Activated gamma-delta T cell treated with Interleukin-2 at 50 U/mL for 16 hours (primary cell): Measurements from ENCODE around the gene PTTG1IP2.

Source experiments
- DNase-seq: peaks from one replicate; pipeline ENCODE4 v3.0.0-alpha.2; 2020

PTTG1IP2 gene

DNA sequence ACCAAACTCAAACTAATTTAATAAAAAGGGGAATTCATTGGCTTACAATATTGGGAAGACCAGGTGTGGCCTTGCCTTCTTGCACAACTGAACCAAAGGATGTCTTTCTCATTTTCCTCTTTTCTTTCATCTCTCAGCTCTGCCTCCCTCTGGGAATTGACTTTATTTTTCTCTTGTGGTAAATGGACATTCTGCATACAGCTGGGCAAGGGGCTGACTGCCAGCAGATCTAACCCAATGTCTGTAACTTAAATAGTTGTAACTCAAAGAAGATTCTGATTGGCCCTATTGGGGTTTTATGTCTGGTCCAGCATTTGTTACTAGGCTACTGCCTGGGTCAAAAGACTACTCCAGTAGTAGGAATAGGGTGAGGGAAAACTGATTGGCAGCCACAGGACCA lies 15.3 kb downstream of the PTTG1IP2 start:
- no peak for DNase-seq

GRCh38 chr7:90485734-90486316 lies 16.4 kb downstream of the PTTG1IP2 start:
- DNase-seq, result no peak

DNA sequence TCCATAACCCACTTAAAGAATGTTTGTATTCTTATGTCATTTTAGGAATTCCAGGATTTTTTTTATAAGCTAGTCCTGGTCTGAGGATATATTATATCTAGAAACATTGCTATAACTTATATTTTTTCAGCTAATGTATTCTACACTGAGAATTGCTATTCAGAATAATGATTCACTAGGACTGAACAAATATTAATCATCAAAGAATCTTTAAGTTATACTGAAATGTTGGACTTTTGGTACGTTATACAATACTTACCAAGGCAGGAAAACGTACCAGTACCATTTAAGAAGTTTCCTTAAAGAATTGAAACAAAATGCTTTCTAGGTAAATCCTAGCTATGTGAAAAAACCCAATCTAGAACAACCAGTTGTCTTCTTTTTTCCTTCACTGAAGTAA lies 18.4 kb downstream of the PTTG1IP2 start:
- DNase-seq, result no peak

DNA sequence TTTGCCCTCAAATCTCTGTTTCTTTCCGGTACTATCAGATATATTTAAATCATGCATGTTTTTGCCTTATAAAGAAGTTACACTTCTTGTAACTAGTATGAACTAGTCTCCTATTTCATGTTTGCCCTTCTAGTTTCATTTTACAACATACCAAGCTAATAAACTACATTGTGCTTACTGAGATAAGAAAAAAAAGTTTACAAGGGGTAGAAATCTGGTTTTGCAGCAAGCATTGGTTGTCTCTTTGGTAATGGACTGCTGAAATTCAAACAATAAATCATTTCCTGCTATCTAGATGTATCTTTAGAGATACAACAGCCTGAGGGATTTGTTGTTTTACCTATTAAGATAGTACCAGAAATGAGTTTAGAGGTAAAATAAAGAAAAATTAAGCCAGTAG lies 18.8 kb downstream of the PTTG1IP2 start:
- no peak for DNase-seq

DNA sequence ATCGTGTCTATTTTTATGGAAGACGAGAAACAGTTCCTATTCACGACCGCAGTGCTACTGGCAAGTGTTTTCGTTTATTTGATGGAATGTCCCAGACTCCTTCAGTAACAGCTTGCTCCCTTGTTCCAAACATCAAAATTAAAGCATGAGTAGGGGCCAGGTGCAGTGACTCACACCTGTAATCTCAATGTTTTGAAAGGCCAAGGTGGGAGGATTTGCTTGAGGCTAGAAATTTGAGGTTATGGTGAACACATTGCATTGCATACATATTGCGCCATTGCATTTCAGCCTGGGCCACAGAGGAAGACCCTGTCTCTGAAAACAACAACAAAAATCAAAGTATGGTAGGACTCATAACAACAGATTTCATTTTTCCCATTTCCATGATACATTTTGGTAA lies 22.8 kb downstream of the PTTG1IP2 start:
- DNase-seq, result no peak

DNA sequence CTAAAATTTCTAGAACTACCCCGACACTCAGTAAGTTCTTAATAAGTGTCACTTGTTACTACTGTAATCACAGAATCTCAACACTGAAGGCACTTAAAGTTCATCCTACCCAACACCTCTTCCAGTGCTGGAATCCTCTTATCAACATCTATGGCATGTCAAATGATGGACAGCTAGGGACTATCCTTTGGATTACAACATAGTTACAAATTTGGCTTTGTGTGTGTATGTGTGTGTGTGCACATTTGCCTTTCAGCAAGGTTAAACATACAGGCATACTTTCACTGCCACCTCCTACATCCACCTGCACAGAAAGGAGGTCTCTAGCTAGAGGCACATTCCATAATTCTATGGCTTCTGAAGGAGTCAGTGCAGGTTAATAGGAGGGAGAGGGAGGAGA lies 25.8 kb downstream of the PTTG1IP2 start:
- DNase-seq, result no peak

DNA sequence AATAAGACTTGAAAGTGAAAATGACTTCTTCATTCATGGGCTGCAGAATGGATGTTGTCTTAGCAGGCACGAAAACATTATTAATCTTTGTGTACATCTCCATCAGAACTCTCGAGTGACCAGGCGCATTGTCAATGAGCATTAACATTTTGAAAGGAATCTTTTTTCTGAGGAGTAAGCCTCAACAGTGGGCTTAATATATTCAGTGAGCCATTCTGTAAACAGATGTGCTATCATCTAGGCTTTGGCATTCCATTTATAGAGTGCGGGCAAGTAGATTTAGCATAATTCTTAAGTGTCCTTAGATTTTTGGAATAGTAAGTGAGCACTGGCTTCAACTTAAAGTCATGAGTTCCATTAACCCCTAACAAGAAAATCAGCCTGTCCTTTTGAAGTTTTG lies 33.1 kb downstream of the PTTG1IP2 start:
- DNase-seq, result no peak

DNA sequence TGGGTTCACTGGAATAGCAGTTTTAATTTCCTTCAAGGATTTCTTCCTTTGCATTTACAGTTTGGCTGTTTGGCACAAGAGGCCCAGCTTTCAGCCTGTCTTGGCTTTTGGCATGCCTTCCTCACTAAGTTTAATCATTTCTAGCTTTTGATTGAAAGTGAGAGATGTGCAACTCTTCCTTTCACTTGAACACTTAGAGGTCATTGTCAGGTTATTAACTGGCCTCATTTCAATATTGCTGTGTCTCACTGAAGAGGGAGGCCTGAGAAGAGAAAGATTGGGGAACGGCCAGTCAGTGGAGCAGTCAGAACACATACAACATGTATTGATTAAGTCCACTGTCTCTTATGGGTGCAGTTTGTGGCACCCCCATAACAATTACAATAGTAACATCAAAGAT lies 33.9 kb downstream of the PTTG1IP2 start:
- no peak for DNase-seq

- DNase-seq, result no peak
Measured at GRCh38 chr7:90507692-90508091, 38.3 kb downstream of the PTTG1IP2 start.

DNA sequence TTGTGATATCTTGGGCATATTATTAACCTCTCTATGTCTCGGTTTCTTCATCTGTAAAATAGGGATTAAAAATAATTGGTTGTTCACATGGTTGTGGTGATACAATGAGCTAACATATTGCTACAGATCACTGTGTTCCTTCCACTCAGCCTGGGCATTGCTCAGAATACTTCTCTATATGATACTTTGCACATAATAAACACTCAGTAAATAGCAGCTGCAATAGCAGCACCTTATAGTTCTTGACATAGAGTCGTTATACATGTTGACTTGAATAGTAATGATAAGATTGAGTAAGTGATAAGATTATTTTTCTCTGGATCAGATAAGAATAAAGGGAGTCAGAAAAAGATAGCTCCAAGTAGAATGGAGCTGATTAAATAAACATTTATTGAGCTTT lies 42.3 kb downstream of the PTTG1IP2 start:
- no peak for DNase-seq

DNA sequence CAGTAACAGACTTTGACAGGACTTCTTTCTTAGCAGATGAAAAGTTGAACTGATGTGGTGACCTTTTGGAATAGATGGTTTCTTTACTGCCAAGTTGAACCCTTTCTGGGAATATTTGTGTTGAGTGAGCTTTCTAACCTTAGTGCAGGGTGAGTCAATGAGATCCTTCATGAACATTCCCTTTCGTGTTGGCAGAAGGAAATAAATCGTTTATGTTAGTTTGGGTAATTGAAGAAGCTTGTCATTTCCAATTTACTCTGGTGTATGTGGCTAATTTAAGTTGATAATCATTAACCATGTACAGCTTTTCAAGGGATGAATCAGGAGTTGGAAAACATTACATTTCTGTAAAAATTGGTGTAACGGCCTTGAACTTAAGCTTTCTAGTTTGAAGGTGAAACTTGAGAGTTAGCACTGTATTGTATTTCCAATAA lies 43.4 kb downstream of the PTTG1IP2 start:
- DNase-seq, result no peak

DNA sequence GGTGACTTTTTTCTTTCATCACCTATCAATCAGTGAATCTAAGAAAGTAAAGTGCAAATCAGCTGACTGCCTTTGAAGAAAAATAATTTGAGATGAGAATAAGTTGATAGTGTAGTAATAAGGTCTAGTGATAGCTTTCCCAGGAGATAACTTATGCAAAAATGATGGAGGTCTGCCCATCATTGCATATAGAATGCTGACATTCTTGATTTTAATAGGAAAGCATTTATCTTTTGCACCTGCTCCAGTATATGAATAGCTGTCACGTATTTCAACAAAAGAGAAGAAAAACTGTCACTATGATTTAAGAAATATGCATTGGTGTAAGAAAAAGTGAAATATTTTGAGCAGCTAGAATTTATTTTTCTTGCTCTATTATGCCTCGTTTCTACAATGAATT lies 46.8 kb downstream of the PTTG1IP2 start:
- no peak for DNase-seq

DNA sequence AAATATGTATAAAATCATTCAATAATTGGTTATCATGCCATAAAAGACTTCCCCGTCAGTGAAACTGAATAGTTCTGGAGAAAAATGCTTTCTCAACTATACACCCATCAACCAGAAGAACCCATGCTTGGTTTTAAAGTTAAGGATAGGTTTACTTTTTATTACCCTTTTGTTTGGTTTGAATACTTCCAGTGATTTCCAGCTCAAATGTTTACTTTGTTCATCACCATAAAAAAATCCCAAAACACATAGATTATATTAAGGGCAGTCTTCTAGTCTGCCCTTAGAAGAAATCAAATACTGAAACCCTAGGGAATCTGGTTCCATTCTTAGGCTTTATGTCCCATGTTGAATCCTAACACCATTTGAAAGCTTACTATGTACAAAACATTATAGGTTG lies 49.2 kb downstream of the PTTG1IP2 start:
- DNase-seq, result no peak

DNA sequence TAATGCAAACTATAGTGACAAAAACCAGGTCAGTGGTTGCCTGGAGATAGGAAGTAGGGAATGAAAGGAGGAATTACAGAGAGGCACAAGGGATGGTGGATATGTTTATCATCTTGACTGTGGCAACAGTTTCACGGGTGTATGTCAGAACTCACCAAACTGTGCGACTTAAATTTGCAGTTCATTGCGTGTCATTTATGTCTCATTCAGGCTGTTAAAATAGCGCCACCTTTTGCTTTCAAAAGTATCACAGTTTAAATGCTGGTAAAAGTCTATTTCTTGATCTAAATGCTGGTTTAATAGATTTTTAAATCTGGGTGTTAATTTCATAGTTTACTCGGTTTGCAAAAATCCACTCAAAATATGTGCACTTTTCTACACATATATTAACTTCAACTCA lies 51.0 kb downstream of the PTTG1IP2 start:
- no peak for DNase-seq

DNA sequence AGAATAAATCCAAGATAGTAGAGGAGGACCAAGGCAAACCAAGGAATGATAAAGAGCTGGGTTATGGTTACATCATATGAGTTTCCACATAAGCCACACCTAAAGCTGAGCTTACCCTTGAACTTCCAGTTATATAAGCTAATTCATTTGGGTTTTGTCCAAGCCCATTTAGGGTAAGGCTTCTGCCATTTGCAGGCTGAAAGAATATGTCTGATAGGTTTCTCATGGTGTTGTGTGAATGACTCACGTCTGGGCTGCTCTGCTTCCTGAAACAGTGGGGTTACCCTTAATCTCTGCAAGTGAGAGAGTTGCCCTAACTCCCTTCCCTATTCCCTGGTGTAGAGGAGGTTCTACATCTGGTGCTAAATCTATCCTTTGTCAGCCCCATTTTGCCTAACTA lies 60.8 kb downstream of the PTTG1IP2 start:
- no peak for DNase-seq

DNA sequence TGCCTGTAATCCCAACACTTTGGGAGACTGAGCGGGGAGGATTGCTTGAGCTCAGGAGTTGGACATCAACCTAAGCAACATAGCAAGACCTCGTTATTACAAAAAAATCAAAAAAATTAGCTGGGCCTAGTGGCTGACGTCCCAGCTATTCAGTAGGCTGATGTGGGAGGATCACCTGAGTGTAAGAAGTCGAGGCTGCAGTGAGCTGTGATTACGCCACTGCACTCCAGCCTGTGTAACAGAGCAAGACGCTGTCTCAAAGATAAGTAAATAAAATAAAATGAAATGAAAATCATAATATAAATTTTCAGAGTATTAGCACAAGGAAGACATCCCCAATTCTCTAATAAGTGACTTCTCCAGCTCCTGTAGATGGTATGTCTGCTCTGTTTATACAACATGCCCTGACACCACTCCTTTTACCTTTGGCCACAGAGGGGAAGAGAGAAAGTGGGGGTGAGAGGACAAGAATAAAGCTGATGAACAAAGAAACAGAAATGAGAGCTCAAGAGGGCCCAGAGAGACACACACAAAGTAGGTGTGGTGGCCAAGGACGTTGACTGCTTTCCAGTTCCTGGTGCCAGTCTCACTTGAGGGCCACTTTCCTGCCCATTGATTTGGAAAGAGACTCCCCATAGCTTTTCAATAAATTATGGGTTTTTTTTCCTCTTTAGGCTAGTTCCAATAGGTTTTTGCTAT lies 62.9 kb downstream of the PTTG1IP2 start:
- no peak for DNase-seq

DNA sequence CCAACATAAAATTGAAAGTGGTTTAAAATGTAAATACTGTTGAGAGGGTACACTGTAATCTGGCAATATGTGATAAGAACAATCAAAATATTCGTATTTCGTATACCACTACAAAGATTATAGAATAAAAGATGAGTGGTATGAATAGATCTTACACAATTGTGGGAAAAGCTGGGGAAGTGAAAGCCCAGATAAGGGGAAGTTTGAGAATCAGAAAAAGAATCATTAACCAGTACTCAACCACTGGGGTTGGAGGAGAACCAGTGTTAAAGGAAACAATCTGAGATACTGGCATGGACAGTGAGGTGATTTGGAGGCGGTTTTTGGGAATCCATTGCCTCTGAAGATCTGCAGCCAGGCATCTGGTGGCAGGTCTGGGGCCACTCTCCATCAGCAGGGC lies 67.0 kb downstream of the PTTG1IP2 start:
- no peak for DNase-seq

- no peak for DNase-seq
Measured at GRCh38 chr7:90538405-90538804, 69.0 kb downstream of the PTTG1IP2 start.

DNA sequence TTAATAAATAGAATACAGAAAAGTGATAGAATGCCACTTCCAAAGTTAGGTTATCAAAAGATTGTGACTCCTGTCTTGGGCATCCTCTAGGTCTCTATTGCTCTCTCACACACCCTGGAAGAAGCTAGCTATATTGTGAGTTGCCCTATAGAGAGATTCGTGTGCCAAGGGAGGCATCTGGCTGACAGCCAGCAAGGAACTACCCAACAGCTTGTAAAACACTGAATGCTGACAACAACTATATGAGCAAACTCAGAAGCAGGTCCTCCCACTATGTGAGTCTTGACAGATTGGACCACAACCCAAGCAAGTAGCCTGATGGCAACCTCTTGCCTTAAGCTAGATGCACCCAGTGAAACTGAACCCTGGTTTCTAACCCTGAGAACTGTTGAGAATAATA lies 71.0 kb downstream of the PTTG1IP2 start:
- no peak for DNase-seq

DNA sequence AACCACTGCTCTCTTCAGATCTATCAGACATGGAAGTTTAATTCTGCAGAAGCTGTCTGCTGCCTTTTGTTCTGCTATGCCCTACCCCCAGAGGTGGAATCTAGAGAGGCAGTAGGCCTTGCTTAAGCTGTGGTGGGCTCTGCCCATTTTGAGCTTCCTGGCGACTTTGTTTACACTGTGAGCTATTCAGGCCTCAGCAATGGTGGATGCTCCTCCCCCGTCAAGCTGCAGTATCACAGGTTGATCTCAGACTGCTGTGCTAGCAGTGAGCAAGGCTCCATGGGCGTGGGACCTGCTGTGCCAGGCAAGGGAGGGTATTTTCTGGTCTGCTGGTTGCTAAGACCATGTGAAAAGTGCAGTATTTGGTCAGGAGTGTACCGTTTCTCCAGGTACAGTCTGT lies 81.6 kb downstream of the PTTG1IP2 start:
- no peak for DNase-seq

DNA sequence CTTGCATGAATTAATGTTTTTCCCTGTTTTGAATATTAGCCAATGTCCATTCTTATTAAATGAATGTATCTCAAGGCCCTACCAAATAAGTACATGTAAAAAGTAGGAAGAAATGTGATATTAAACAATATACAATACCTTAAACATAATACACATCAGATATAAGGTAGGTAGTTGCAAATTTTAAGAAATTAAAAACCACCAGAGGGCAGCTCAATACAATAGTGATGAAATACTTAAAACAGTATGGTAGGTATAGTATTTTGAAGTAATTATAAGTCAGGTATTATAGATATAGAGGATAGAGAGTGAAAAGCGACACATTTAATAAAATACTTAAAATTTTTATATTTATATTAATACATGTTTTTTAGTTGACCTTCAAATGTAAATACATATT lies 83.1 kb downstream of the PTTG1IP2 start:
- DNase-seq, result no peak

GRCh38 chr7:90560730-90561129 lies 91.3 kb downstream of the PTTG1IP2 start:
- no peak for DNase-seq
